Hepatocyte (in vitro differentiated cells): ENCODE results near the gene CEBPZ. TPM values are rescaled to one million over a fixed set of nuclear protein-coding genes. Genes with fewer than 3 reads are reported as not detected.

ENCODE experiments used
- DNase-seq: peaks from one replicate; pipeline ENCODE4 v3.0.0-alpha.2; 2016; ENCODE audit warnings: low spot score
- H2AFZ ChIP-seq: fragments of 200-600 bp; sonication (generic); 2 replicates; pipeline ENCODE4 v1.6.0; 2016; ENCODE audit warnings: antibody characterized with exemption, mild to moderate bottlenecking
- H3K27ac ChIP-seq: fragments of 200-600 bp; sonication (generic); 2 replicates; pipeline ENCODE4 v1.5.1; 2016; ENCODE audit warnings: mild to moderate bottlenecking
- H3K27me3 ChIP-seq: fragments of 200-600 bp; sonication (generic); 2 replicates; pipeline ENCODE4 v1.6.1; 2016
- H3K36me3 ChIP-seq: fragments of 200-600 bp; sonication (generic); replicated peaks from 2 replicates; pipeline ENCODE4 v1.5.1; 2016; ENCODE audit warnings: low read depth; ENCODE audit not compliant: insufficient read depth
- H3K4me1 ChIP-seq: fragments of 200-600 bp; sonication (generic); 2 replicates; pipeline ENCODE4 v1.5.1; 2016; ENCODE audit warnings: mild to moderate bottlenecking, moderate library complexity; ENCODE audit not compliant: insufficient read depth
- H3K4me2 ChIP-seq: fragments of 200-600 bp; sonication (generic); 2 replicates; pipeline ENCODE4 v1.6.0; 2016
- H3K4me3 ChIP-seq: fragments of 200-600 bp; sonication (generic); 2 replicates; pipeline ENCODE4 v1.5.1; 2016; ENCODE audit warnings: mild to moderate bottlenecking
- H3K79me2 ChIP-seq: fragments of 200-600 bp; sonication (generic); 2 replicates; pipeline ENCODE4 v1.6.0; 2017; ENCODE audit warnings: mild to moderate bottlenecking
- H3K9me2 ChIP-seq: fragments of 200-600 bp; sonication (generic); replicated peaks from 2 replicates; pipeline ENCODE4 v1.6.0; 2017; ENCODE audit warnings: mild to moderate bottlenecking; ENCODE audit not compliant: insufficient read depth
- H3K9me3 ChIP-seq: fragments of 200-600 bp; sonication (generic); 2 replicates; pipeline ENCODE4 v1.5.1; 2016; ENCODE audit warnings: low read depth, mild to moderate bottlenecking
- H4K20me1 ChIP-seq: fragments of 200-600 bp; sonication (generic); 2 replicates; pipeline ENCODE4 v1.6.0; 2016; ENCODE audit warnings: mild to moderate bottlenecking; ENCODE audit not compliant: insufficient read depth, poor library complexity, severe bottlenecking
- EZH2 ChIP-seq: fragments of 200-600 bp; sonication (generic); IDR thresholded peaks from 2 replicates; pipeline ENCODE4 v1.6.1; 2016; ENCODE audit warnings: antibody characterized with exemption, mild to moderate bottlenecking, borderline replicate concordance
- EZH2phosphoT487 ChIP-seq: fragments of 200-600 bp; sonication (generic); IDR thresholded peaks from one replicate; pipeline ENCODE4 v1.6.1; 2018; ENCODE audit warnings: antibody characterized with exemption, mild to moderate bottlenecking, low read depth, moderate library complexity; ENCODE audit not compliant: unreplicated experiment, severe bottlenecking
- WGBS: methylation state at CpG from one replicate; pipeline ENCODE4 v1.1.6; 2016; ENCODE audit warnings: low lambda C conversion rate; ENCODE audit errors: missing lambda C conversion rate; 5-methylcytosine and 5-hydroxymethylcytosine counted together
- polyA plus RNA-seq: library from polyadenylated mRNA; unstranded; fragments of >200 nt; fragmentation: Nextera tagmentation; extraction: Ambion mirVana; gene quantifications from 2 replicates; pipeline ENCODE4 v1.2.1, GENCODE V29; 2016
- total RNA-seq: library from RNA; depleted of rRNA; stranded (reverse); fragments of >200 nt; gene quantifications from 2 replicates; pipeline ENCODE4 v1.2.3, GENCODE V29; 2014
- TF ChIP-seq, protein P1 (sequence below): fragments of 200-600 bp; sonication (generic); IDR thresholded peaks from 2 replicates; pipeline ENCODE4 v1.5.1; 2016; ENCODE audit warnings: antibody characterized with exemption, mild to moderate bottlenecking; ENCODE audit not compliant: poor library complexity

Gene CEBPZ
- total and polyA plus RNA-seq, 2 experiments from 2014 or later, result 21.5 to 40.3 TPM

DNA sequence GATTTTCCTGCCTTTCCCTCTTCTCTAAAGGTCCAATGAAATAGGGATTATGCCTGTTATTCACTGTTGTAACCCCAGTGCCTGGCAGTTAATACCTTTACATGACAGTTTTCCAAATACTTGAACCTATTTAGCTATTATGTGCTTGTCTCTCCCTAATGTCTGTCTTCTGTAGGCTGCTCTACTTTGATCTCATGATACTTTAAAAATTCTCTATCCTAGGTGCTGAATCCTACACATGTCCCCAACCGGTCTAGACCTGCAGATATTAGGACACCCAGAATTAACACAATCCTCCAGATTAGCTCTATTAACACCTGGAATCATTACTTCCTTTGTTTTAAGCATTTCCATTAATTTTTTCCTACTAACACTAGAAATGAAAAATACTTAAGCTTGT, 7.3 kb downstream of the CEBPZ start:
- 79% methylated on average over 1 of the region's 1 CpG for WGBS
- DNase-seq, result no peak
- Histone ChIP-seq H3K27me3 (no peaks in the 10 kb centered on the region), H4K20me1 (no peaks in the 10 kb centered on the region), H2AFZ (no peak overlapping the region), H3K79me2 (peaks cover 53% of the 10 kb centered on the region), H3K9me2 (no peaks in the 10 kb centered on the region), H3K4me2 (no peak overlapping the region), H3K27ac (no peak overlapping the region), H3K4me1 (no peaks in the 10 kb centered on the region), H3K36me3 (no peaks in the 10 kb centered on the region), H3K4me3 (no peak overlapping the region), H3K9me3 (no peaks in the 10 kb centered on the region)
- no peak for TF ChIP-seq EZH2
- TF ChIP-seq, protein P1, sequence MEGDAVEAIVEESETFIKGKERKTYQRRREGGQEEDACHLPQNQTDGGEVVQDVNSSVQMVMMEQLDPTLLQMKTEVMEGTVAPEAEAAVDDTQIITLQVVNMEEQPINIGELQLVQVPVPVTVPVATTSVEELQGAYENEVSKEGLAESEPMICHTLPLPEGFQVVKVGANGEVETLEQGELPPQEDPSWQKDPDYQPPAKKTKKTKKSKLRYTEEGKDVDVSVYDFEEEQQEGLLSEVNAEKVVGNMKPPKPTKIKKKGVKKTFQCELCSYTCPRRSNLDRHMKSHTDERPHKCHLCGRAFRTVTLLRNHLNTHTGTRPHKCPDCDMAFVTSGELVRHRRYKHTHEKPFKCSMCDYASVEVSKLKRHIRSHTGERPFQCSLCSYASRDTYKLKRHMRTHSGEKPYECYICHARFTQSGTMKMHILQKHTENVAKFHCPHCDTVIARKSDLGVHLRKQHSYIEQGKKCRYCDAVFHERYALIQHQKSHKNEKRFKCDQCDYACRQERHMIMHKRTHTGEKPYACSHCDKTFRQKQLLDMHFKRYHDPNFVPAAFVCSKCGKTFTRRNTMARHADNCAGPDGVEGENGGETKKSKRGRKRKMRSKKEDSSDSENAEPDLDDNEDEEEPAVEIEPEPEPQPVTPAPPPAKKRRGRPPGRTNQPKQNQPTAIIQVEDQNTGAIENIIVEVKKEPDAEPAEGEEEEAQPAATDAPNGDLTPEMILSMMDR, result no peak
- TF ChIP-seq EZH2phosphoT487, result no peak

DNA sequence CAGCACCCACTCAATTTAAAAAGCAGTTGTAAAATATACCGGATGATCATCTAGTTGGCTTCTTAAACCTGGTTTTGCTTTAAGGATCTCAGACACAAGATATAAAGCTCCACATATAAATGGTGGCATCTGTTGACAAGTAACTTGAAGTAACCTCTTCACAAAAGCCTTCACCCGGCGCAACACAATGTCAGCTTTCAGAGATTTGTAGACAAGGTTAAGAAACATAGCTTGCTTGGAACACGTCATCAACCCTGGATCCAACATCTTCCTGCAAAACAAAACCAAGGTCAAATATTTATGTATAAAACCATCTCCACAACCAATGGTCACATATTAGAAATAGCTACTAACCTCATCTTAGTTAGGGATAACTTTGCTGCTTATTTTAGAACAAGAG, 8.3 kb downstream of the CEBPZ start:
- Histone ChIP-seq H4K20me1 (no peaks in the 10 kb centered on the region), H3K4me2 (no peak overlapping the region), H3K27me3 (no peaks in the 10 kb centered on the region), H3K4me1 (no peaks in the 10 kb centered on the region), H3K9me3 (no peaks in the 10 kb centered on the region), H3K4me3 (no peak overlapping the region), H3K9me2 (no peaks in the 10 kb centered on the region), H3K36me3 (no peaks in the 10 kb centered on the region), H3K27ac (no peak overlapping the region), H2AFZ (no peak overlapping the region), H3K79me2 (peaks cover 44% of the 10 kb centered on the region)
- TF ChIP-seq, protein P1, result no peak
- TF ChIP-seq EZH2phosphoT487 (no peak), EZH2 (no peak)
- 95% methylated on average over 4 of the region's 4 CpGs for WGBS
- no peak for DNase-seq

DNA sequence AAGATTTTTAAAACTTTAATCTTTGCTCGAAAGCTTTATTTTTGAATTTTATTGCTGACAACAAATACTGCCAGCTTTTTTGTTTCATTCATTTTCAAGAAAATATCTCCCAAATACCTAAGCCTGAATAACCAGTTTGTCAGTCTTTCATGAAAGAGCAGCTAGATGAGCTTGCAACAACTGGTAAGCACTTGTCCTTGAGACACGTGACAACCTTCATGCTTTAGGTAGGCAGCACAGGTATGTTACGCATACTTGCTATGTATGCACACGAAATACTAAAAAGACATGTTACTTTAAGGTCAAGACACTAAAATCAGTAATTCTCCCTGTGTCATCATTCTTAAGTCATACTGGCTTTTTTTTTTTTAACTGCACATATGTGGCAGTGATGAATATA, 12.3 kb downstream of the CEBPZ start:
- WGBS, result 87% methylated on average over 4 of the region's 4 CpGs
- Histone ChIP-seq H3K4me1 (no peaks in the 10 kb centered on the region), H3K4me3 (no peak overlapping the region), H3K36me3 (no peaks in the 10 kb centered on the region), H3K9me3 (no peaks in the 10 kb centered on the region), H3K27me3 (no peaks in the 10 kb centered on the region), H4K20me1 (no peaks in the 10 kb centered on the region), H3K79me2 (peaks cover 16% of the 10 kb centered on the region), H2AFZ (no peak overlapping the region), H3K9me2 (no peaks in the 10 kb centered on the region), H3K27ac (peak overlapping the region; percentile 25), H3K4me2 (no peak overlapping the region)
- TF ChIP-seq EZH2phosphoT487, result no peak
- TF ChIP-seq EZH2, result no peak
- TF ChIP-seq, protein P1, result no peak
- peak; percentile 11 for DNase-seq

DNA sequence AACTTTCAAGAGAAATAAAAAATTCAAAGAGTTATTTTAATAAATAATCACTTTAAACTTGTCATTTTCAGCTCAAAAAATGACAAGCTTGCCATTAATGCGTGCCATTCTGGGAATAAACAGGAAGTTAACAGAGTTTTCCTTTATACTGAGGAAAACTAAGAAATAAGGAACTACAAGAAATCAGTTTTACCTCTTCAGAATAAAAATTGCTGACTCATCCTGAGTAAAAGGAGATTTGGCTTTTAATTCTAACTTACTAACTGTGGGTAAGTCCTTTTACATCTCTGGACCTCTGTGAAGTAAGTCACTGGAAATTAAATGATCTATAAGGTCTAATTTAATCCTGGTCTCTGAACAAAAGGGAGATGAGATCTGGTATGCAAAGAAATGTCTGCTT, 16.1 kb downstream of the CEBPZ start:
- H3K4me2 ChIP-seq, result no peak overlapping the region
- WGBS, result 97% methylated on average over 1 of the region's 1 CpG
- H3K9me2 ChIP-seq, result no peaks in the 10 kb centered on the region
- H3K9me3 ChIP-seq, result no peaks in the 10 kb centered on the region
- no peaks in the 10 kb centered on the region for H3K27me3 ChIP-seq
- TF ChIP-seq EZH2phosphoT487 (no peak), EZH2 (no peak)
- TF ChIP-seq, protein P1, result no peak
- H2AFZ ChIP-seq, result no peak overlapping the region
- peaks cover 3% of the 10 kb centered on the region for H3K79me2 ChIP-seq
- H3K4me3 ChIP-seq, result no peak overlapping the region
- H3K4me1 ChIP-seq, result no peaks in the 10 kb centered on the region
- H4K20me1 ChIP-seq, result no peaks in the 10 kb centered on the region
- no peak for DNase-seq
- H3K27ac ChIP-seq, result no peak overlapping the region
- no peaks in the 10 kb centered on the region for H3K36me3 ChIP-seq
